Psoas muscle (tissue), 8 donors: ENCODE measurements around the gene DNAJC16. TPM values are rescaled to one million over a fixed set of nuclear protein-coding genes. Genes with fewer than 3 reads are reported as not detected.
"Not testable (repeated sequence)": the region's sequence is repeated elsewhere in the genome, so short reads cannot be mapped to it uniquely, and the experiment has no call there.

ENCODE experiments used
- ATAC-seq, 4 donors: fragments of 200-7000 bp; cut with Tn5 transposase; one replicate each; pipeline ENCODE4 v1.9.1; 2020; ENCODE audit warnings: moderate library complexity in 3 of 4, mild to moderate bottlenecking in 2 of 4
- DNase-seq, 2 donors: peaks; one replicate each; pipeline ENCODE4 v3.0.0-alpha.2; 2020
- H3K27ac ChIP-seq: fragments of 200-600 bp; one replicate; pipeline ENCODE4 v1.8.0; 2022
- H3K27me3 ChIP-seq, 3 donors: fragments of 200-600 bp in 1 of 3; one replicate each; pipeline versions ENCODE4 v1.6.1 to v1.8.0; 2013 to 2022; ENCODE audit warnings: low read length in 2 of 3, mild to moderate bottlenecking in 2 of 3, moderate library complexity in 1 of 3; ENCODE audit not compliant: insufficient read depth in 3 of 3
- H3K36me3 ChIP-seq, 2 donors: fragments of 200-600 bp in 1 of 2; one replicate each; pipeline versions ENCODE4 v1.6.1 to v1.8.0; 2013 to 2022; ENCODE audit warnings: low read depth in 1 of 2, mild to moderate bottlenecking in 1 of 2, moderate library complexity in 1 of 2; ENCODE audit not compliant: insufficient read depth in 1 of 2
- H3K4me1 ChIP-seq: fragments of 200-600 bp; one replicate; pipeline ENCODE4 v1.8.0; 2022
- H3K4me3 ChIP-seq: fragments of 200-600 bp; one replicate; pipeline ENCODE4 v1.8.0; 2022; ENCODE audit warnings: mild to moderate bottlenecking
- H3K9me3 ChIP-seq: fragments of 200-600 bp; one replicate; pipeline ENCODE4 v1.8.0; 2022
- WGBS, 3 donors: extraction: QIAGEN DNeasy Blood & Tissue Kit; methylation state at CpG; one replicate each; pipeline versions ENCODE4 v1.1.6 to v1.1.7; 2013; 5-methylcytosine and 5-hydroxymethylcytosine counted together
- intact Hi-C, 2 donors: fragments of 100-400 bp; cut with DNase I; formaldehyde crosslinking; loops; one replicate each; pipeline versions ENCODE4 v1.11.0 to v1.14.2; 2022
- polyA plus RNA-seq, 3 donors: library from polyadenylated mRNA; stranded (reverse); fragments of 200-250 nt; gene quantifications; one replicate each; pipeline ENCODE4 v1.2.3, GENCODE V29; 2013
- total RNA-seq, 4 donors: library from RNA; stranded (reverse); fragmentation: NEBNext Ultra II Directional in 2 of 4; extraction: Animal tissue kit (Norgen Biotek cat#: 25700) in 2 of 4; gene quantifications; one replicate each; pipeline versions ENCODE4 v1.2.1 to v1.2.4, GENCODE V29; 2021 to 2023
- TF ChIP-seq, protein P1 (sequence below): fragments of 200-600 bp; IDR thresholded peaks from one replicate; pipeline ENCODE4 v1.8.0; 2022; ENCODE audit warnings: antibody characterized with exemption
- donor health status: healthy with polysubstance abuse.
- donor health status: DM: no; HTN: no; CAD: no; lungs with moderate emphysema.
- donor health status: Bipolar disorder and iron deficiency.
- donor health status: healthy.
- donor health status: DM: yes; HTN: yes; CAD: no.
- donor health status: DM: no; HTN: no; CAD: no.
- donor health status: DM: no; HTN: no; CAD: no.
- donor health status: DM: yes; HTN: yes; CAD: no.

DNAJC16 gene
- total and polyA plus RNA-seq, 7 donors, result 6.8 to 29.9 (median 17.2) TPM

DNA sequence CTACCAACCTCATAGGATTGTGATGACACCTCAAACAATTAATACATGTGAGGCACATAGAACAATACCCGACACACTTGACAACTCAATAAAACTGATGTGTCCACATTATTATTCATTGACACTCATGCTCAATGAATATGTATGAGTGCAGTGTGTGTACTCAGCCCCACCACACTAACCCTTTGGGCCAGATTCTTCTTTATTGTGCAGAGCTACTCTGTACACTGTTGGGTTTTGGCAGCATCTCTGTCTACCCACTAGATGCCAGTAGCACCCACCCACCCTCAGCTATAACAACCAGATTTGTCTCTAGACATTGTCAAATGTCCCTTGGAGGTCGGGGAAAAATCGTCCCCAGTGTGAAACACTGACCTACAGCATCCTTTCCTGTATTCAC, 12.7 kb upstream of the DNAJC16 start:
- DNase-seq (no peak), ATAC-seq (no peak)
- TF ChIP-seq, protein P1, sequence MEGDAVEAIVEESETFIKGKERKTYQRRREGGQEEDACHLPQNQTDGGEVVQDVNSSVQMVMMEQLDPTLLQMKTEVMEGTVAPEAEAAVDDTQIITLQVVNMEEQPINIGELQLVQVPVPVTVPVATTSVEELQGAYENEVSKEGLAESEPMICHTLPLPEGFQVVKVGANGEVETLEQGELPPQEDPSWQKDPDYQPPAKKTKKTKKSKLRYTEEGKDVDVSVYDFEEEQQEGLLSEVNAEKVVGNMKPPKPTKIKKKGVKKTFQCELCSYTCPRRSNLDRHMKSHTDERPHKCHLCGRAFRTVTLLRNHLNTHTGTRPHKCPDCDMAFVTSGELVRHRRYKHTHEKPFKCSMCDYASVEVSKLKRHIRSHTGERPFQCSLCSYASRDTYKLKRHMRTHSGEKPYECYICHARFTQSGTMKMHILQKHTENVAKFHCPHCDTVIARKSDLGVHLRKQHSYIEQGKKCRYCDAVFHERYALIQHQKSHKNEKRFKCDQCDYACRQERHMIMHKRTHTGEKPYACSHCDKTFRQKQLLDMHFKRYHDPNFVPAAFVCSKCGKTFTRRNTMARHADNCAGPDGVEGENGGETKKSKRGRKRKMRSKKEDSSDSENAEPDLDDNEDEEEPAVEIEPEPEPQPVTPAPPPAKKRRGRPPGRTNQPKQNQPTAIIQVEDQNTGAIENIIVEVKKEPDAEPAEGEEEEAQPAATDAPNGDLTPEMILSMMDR, result no peak
- Histone ChIP-seq H3K27me3 (no peaks in the 10 kb centered on the region), H3K27ac (no peak overlapping the region), H3K4me1 (no peaks in the 10 kb centered on the region), H3K4me3 (no peak overlapping the region), H3K9me3 (no peaks in the 10 kb centered on the region), H3K36me3 (peaks cover 0 to 29% of the 10 kb centered on the region in 2 donors)
- 83 to 90% (median 89%) methylated on average over 3 of the region's 3 CpGs for WGBS, 3 donors
- intact Hi-C loops, result no loop called here

- intact Hi-C loops, DNase-seq, ATAC-seq, H3K27ac ChIP-seq, H3K27me3 ChIP-seq, H3K4me3 ChIP-seq, H3K4me1 ChIP-seq, H3K9me3 ChIP-seq: not testable (repeated sequence)
- H3K36me3 ChIP-seq, result peaks cover 0 to 29% of the 10 kb centered on the region in 2 donors
- WGBS, 3 donors, result 90 to 96% (median 91%) methylated on average over 5 of the region's 5 CpGs
Measured at GRCh38 chr1:15514557-15514956, 12.1 kb upstream of the DNAJC16 start.

GRCh38 chr1:15515022-15515663, 11.5 kb upstream of the DNAJC16 start:
- intact Hi-C loops, result no loop called here

DNA sequence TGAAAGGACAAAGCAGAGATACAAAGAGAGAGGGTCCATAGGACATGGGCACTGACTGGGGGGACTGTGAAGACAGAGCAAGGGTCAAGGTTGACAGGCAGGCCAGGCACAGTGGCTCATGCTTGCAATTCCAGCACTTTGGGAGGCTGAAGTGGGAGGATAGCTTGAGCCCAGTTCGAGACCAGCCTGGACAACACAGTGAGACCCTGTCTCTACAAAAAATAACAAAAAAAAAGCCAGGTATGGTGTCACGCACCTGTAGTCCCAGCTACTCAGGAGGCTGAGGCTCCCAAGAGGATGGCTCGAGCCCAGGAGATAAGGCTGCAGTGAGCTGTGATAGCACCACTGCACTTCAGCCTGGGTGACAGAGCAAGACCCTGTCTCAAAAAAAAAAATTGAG, 7.0 kb upstream of the DNAJC16 start:
- ATAC-seq (no peak), DNase-seq (no peak)
- H3K4me3 ChIP-seq, result no peak overlapping the region
- TF ChIP-seq, protein P1, result no peak
- H3K4me1 ChIP-seq, result peaks cover 8% of the 10 kb centered on the region
- H3K27me3 ChIP-seq, result no peaks in the 10 kb centered on the region
- H3K9me3 ChIP-seq, result no peaks in the 10 kb centered on the region
- H3K36me3 ChIP-seq, result peaks cover 0 to 20% of the 10 kb centered on the region in 2 donors
- WGBS, 3 donors, result 95 to 100% (median 96%) methylated on average over 3 of the region's 3 CpGs
- intact Hi-C loops, result no loop called here
- no peak overlapping the region for H3K27ac ChIP-seq

More at GRCh38 chr1:15515022-15515663, 11.5 kb upstream of the DNAJC16 start:
- Histone ChIP-seq H3K27me3 (no peaks in the 10 kb centered on the region), H3K4me1 (no peaks in the 10 kb centered on the region), H3K4me3 (no peak overlapping the region), H3K9me3 (no peaks in the 10 kb centered on the region), H3K27ac (no peak overlapping the region), H3K36me3 (peaks cover 0 to 29% of the 10 kb centered on the region in 2 donors)
- DNase-seq (no peak), ATAC-seq (no peak)
- TF ChIP-seq, protein P1, result no peak
- 51 to 69% (median 58%) methylated on average over 2 of the region's 2 CpGs for WGBS, 3 donors

DNA sequence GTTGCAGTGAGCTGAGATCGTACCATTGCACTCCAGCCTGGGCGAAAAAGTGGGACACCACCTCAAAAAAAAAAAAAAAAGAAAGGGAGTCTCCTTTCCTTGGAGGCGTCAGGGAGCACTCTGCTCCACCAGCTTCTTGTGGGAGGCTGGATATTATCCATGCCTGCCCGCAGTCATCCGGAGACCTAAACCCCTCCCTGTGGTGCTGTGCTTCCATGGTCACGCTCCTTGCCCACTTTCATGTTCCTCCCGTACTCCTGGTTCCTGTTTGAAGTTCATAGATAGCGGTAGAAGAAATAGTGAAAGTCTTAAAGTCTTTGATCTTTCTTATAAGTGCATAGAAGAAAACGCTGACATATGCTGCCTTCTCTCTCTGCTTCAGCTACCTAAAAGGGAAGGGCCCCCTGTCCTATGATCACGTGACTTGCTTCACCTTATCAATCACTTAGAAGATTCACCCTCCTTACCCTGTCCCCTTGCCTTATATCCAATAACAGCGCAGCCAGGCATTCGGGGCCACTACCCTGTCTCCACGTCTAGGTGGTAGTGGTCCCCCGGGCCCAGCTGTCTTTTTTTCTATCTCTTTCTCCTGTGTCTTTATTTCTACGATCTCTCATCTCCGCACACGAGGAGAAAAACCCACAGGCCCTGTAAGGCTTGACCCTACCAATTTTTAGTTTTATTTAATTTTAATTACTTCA, 5.3 kb upstream of the DNAJC16 start:
- H3K9me3 ChIP-seq, H3K27ac ChIP-seq, ATAC-seq, H3K4me3 ChIP-seq, H3K27me3 ChIP-seq, intact Hi-C loops, DNase-seq: not testable (repeated sequence)
- H3K4me1 ChIP-seq, result peaks cover 18% of the 10 kb centered on the region
- peaks cover 0 to 14% of the 10 kb centered on the region in 2 donors for H3K36me3 ChIP-seq
- 89 to 94% (median 92%) methylated on average over 16 to 17 of the region's 17 CpGs for WGBS, 3 donors
